Measurements from ENCODE around the gene EYS. TPM values are rescaled to one million over a fixed set of nuclear protein-coding genes. Genes with fewer than 3 reads are reported as not detected.

Gene EYS
- total and polyA plus RNA-seq, 2 of the 8 experiments (the other 6 are each of a cell fraction or from before 2014, with no cell fraction given) = 0.05 to 0.13 TPM

GRCh38 chr6:64812138-64812537 is 894.9 kb downstream of the EYS start:
- FAIRE-seq = no peak
- CTCF ChIA-PET (ENCODE audit: partially characterized antibody) = no interaction called here
- H3K9me3 ChIP-seq (ENCODE audit: insufficient read depth in 2 of 2, low read depth in 1 of 2, low read length in 1 of 2) = no peaks in the 10 kb centered on the region
- no peaks in the 10 kb centered on the region for H3K27me3 ChIP-seq (replicated peaks in 1 of 4; ENCODE audit: control insufficient read depth in 3 of 4, extremely low read depth in 1 of 4, insufficient read depth in 3 of 4, low read length in 3 of 4)
- no peaks in the 10 kb centered on the region for H3K36me3 ChIP-seq (ENCODE audit: control insufficient read depth in 2 of 4, insufficient read depth in 4 of 4, low read length in 3 of 4)
- POLR2A ChIA-PET (ENCODE audit: partially characterized antibody) = no interaction called here
- no peak overlapping the region for H3K14ac ChIP-seq (ENCODE audit: insufficient read length)
- H2AK5ac ChIP-seq (ENCODE audit: low read depth, low read length) = no peak overlapping the region
- no peaks in the 10 kb centered on the region for H3K4me1 ChIP-seq (replicated peaks in 1 of 4; ENCODE audit: control insufficient read depth in 3 of 4, insufficient read depth in 4 of 4, low read length in 3 of 4)
- no peaks in the 10 kb centered on the region for H4K20me1 ChIP-seq (replicated peaks in 1 of 2; ENCODE audit: control insufficient read depth in 1 of 2, insufficient read depth in 2 of 2, low read length in 2 of 2)
- H3K4ac ChIP-seq (replicated peaks; ENCODE audit: insufficient read length, low read depth, low read length) = no peak overlapping the region
- no peak overlapping the region for H2BK12ac ChIP-seq (ENCODE audit: low read depth, low read length)
- no peak overlapping the region for H4K8ac ChIP-seq (ENCODE audit: extremely low read depth, insufficient read depth, low read length)
- no peak overlapping the region for H2BK15ac ChIP-seq (ENCODE audit: low read length)
- no peak overlapping the region for H3K4me3 ChIP-seq (ENCODE audit: extremely low read depth in 1 of 4, insufficient read depth in 2 of 4, low read depth in 3 of 4, low read length in 4 of 4)
- H3K79me1 ChIP-seq (ENCODE audit: low read depth, low read length) = no peaks in the 10 kb centered on the region
- WGBS, 2 experiments (ENCODE audit: extremely low coverage in 1 of 2, insufficient coverage in 1 of 2, insufficient read length in 1 of 2, insufficient replicate concordance in 2 of 2, low coverage in 1 of 2, low lambda C conversion rate in 2 of 2, missing lambda C conversion rate in 1 of 2) = 96% methylated on average over 4 of the region's 4 CpGs; no CpG with 5 or more reads in 1 of the 2 experiments
- H3K23ac ChIP-seq (ENCODE audit: insufficient read length) = no peak overlapping the region
- DNase-seq (ENCODE audit: low read depth in 1 of 2, low spot score in 2 of 2) = no peak
- no peak overlapping the region for H3K56ac ChIP-seq (replicated peaks; ENCODE audit: insufficient read length, low read depth, low read length)
- no peak overlapping the region for H4K5ac ChIP-seq (ENCODE audit: insufficient read length, low read depth, low read length)
- H3K27ac ChIP-seq (ENCODE audit: low read depth, low read length) = no peak overlapping the region
- H2BK120ac ChIP-seq (replicated peaks; ENCODE audit: low read depth, low read length) = no peak overlapping the region
- H2AFZ ChIP-seq (ENCODE audit: low read length) = no peak overlapping the region
- TF ChIP-seq MAFK (IDR thresholded peaks at IDR 0.05; ENCODE audit: low read depth, low read length) = no peak
- H2BK5ac ChIP-seq (ENCODE audit: low read depth, low read length) = no peak overlapping the region
- H3K79me2 ChIP-seq (ENCODE audit: control insufficient read depth in 1 of 2, insufficient read depth in 2 of 2, low read length in 2 of 2) = no peaks in the 10 kb centered on the region
- H3K4me2 ChIP-seq (ENCODE audit: insufficient read depth in 1 of 2, low read depth in 2 of 2, low read length in 2 of 2) = no peak overlapping the region
- no peaks in the 10 kb centered on the region; the same call in 1 of the 2 replicates for H3K23me2 ChIP-seq (ENCODE audit: low read depth, low read length)
- H3K9ac ChIP-seq (replicated peaks in 1 of 4; ENCODE audit: extremely low read depth in 1 of 4, low read depth in 3 of 4, low read length in 3 of 4) = no peak overlapping the region
- H4K91ac ChIP-seq (replicated peaks; ENCODE audit: insufficient read length, low read length) = no peak overlapping the region
- H3K18ac ChIP-seq (ENCODE audit: extremely low read depth, low read length) = no peak overlapping the region
- no peak overlapping the region for H2BK20ac ChIP-seq (ENCODE audit: low read length)

All from H1 (cell line).